GM12892 (cell line): ENCODE measurements around the gene MYL3.

Source experiments
- POLR2A ChIP-seq: IDR thresholded peaks from 2 replicates; pipeline ENCODE4 v1.6.1; 2011; ENCODE audit warnings: low read depth, low read length, control low read depth
- POLR2AphosphoS5 ChIP-seq: IDR thresholded peaks from 2 replicates; pipeline ENCODE4 v1.6.1; 2011; ENCODE audit warnings: low read depth, low read length, control low read depth
- TAF1 ChIP-seq: IDR thresholded peaks from 2 replicates; pipeline ENCODE4 v1.6.1; 2011; ENCODE audit warnings: low read depth, mild to moderate bottlenecking, control low read depth, low read length, borderline replicate concordance

DNA sequence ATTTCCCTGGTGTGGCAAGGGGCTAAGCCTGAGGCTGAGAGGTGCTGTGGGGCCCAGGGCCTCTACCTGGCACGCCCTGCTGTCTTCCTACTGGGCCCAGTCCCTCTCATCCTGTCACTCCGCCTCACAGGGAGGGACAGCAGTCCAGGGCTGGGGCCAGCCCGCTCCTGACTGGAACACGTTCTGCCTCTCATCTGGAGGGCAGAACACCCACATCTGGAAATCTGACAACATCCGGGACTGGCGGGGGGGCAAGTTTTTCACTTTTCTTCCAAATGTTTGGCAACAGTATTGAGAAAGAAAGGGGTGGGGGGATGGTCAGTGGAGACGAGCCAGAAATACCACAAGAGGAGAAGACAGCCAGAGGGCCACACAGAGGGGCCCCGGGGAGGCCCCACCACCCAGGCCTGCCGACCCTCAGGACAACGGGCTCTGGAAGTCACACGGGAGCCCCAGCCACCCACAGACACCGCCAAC lies 1.8 kb upstream of the MYL3 start:
- TF ChIP-seq POLR2A (no peak), POLR2AphosphoS5 (no peak), TAF1 (no peak)
